Thyroid gland (tissue), 4 donors: ENCODE measurements around the gene SORD.

Experiments used
- CTCF ChIP-seq, 6 experiments: fragments of 200-600 bp in 3 of 6; fragments of 450-650 bp in 3 of 6; sonication (generic) in 3 of 6; IDR thresholded peaks; one replicate each; pipeline ENCODE4 v1.5.1; 2016 to 2019; ENCODE audit warnings: antibody characterized with exemption in 6 of 6, mild to moderate bottlenecking in 2 of 6, inconsistent platforms in 1 of 6, moderate library complexity in 1 of 6
- POLR2A ChIP-seq, 2 donors: fragments of 450-650 bp; IDR thresholded peaks; one replicate each; pipeline ENCODE4 v1.6.1; 2017; ENCODE audit warnings: antibody characterized with exemption in 2 of 2, mild to moderate bottlenecking in 2 of 2, moderate library complexity in 1 of 2

GRCh38 chr15:45112591-45113379 lies 89.8 kb downstream of the SORD start:
- no peak for TF ChIP-seq CTCF (IDR thresholded peaks at IDR 0.05)
- TF ChIP-seq POLR2A (IDR thresholded peaks at IDR 0.05): no peak
